Stimulated activated CD4-positive, alpha-beta T cell treated with anti-CD3 and anti-CD28 coated beads, Interleukin-15, amount 100 ng/mL, for 1 hour (primary cell): ENCODE measurements around the gene PGGHG.
"Not testable (repeated sequence)": the region's sequence is repeated elsewhere in the genome, so short reads cannot be mapped to it uniquely, and the experiment has no call there.

Experiments used
- DNase-seq, 2 donors: peaks; one replicate each; pipeline ENCODE4 v3.0.0-alpha.2; 2020; ENCODE audit warnings: low read depth in 1 of 2, low spot score in 1 of 2

Gene PGGHG

GRCh38 chr11:288478-289397 lies at the start of gene PGGHG:
Gene PGGHG, plus strand, starts transcription at chr11:289126. Its CDS starts 691 bp downstream, at chr11:289817.
- no peak for DNase-seq

- DNase-seq = no peak
Observed at GRCh38 chr11:240315-240714, 48.6 kb upstream of the PGGHG start.

- DNase-seq = no peak
Observed at GRCh38 chr11:241634-242033, 47.3 kb upstream of the PGGHG start.

- no peak for DNase-seq
Observed at GRCh38 chr11:244376-244775, 44.5 kb upstream of the PGGHG start.

GRCh38 chr11:249062-249461 lies 39.9 kb upstream of the PGGHG start:
- DNase-seq = no peak

GRCh38 chr11:250274-250673 lies 38.7 kb upstream of the PGGHG start:
- no peak for DNase-seq

- DNase-seq = peak; percentile 64 to 68
Observed at GRCh38 chr11:250740-251299, 38.1 kb upstream of the PGGHG start.

GRCh38 chr11:251550-251949 lies 37.4 kb upstream of the PGGHG start:
- DNase-seq = no peak

- DNase-seq = no peak
Observed at GRCh38 chr11:252666-253065, 36.3 kb upstream of the PGGHG start.

- DNase-seq = no peak
Observed at GRCh38 chr11:253160-253885, 35.6 kb upstream of the PGGHG start.

- DNase-seq = no peak
Observed at GRCh38 chr11:253886-254270, 35.0 kb upstream of the PGGHG start.

- DNase-seq = no peak
Observed at GRCh38 chr11:255176-255575, 33.8 kb upstream of the PGGHG start.

- no peak for DNase-seq
Observed at GRCh38 chr11:255816-256215, 33.1 kb upstream of the PGGHG start.

GRCh38 chr11:256952-257737 lies 31.8 kb upstream of the PGGHG start:
- no peak for DNase-seq

- no peak for DNase-seq
Observed at GRCh38 chr11:257766-258493, 31.0 kb upstream of the PGGHG start.

GRCh38 chr11:259413-259812 lies 29.5 kb upstream of the PGGHG start:
- no peak for DNase-seq

- DNase-seq = no peak
Observed at GRCh38 chr11:261624-262023, 27.3 kb upstream of the PGGHG start.

GRCh38 chr11:266676-267439 lies 22.1 kb upstream of the PGGHG start:
- DNase-seq = no peak

GRCh38 chr11:267491-267994 lies 21.4 kb upstream of the PGGHG start:
- no peak for DNase-seq

- DNase-seq = not testable (repeated sequence)
Observed at GRCh38 chr11:268716-269145, 20.2 kb upstream of the PGGHG start.
